ENCODE measurements around the gene KRT81. TPM values are rescaled to one million over a fixed set of nuclear protein-coding genes. Genes with fewer than 3 reads are reported as not detected.
"Not testable (repeated sequence)": the region's sequence is repeated elsewhere in the genome, so short reads cannot be mapped to it uniquely, and the experiment has no call there.

KRT81 gene
- total and polyA plus RNA-seq, 7 donors, result 0.03 to 0.14 TPM; not detected in 5

DNA sequence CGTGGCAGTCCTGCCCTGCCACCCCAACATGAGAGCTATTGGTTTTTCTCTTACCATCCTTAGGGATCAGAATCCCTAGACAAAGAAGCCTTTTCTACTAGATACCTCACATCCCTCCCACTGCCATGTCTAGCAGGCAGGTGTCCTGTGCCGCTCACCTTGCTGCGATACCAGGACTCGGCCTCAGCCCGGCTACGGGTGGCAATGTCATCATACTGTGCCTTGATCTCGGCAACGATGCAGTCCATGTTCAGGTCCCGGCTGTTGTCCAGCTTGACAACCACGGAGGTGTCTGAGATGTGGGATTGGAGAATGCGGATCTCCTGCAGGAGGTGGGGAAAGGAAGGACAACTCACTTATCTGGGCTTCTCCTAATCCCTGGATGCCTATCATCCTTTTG, 25.4 kb upstream of the KRT81 start:
- H3K27me3 ChIP-seq (ENCODE audit: insufficient read depth in 3 of 3, low read length in 2 of 3), result peaks cover 0 to 30% (median 0%) of the 10 kb centered on the region in 3 donors

DNA sequence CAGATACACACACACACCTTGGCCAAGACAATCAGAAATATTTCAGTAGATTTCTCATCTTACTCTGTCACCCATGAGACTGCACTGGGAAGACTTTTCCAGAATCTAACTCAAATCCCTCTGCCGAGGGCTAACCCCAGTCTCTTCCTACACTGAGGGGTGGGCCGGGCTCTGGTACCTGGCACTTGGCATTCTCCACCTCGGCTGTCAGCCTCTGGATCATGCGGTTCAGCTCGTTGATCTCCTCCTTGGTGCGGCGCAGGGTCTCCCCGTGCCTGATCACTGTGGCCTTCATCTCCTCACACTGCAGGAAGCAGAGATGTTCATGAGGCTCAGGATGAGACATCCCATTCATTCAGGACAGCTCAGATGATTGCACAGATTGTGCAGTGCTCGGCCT, 25.0 kb upstream of the KRT81 start:
- Histone ChIP-seq H3K36me3 (ENCODE audit: insufficient read depth in 1 of 2, low read depth in 1 of 2) (no peaks in the 10 kb centered on the region), H3K4me3 (no peak overlapping the region), H3K27me3 (ENCODE audit: insufficient read depth in 3 of 3, low read length in 2 of 3) (peaks cover 0 to 26% (median 0%) of the 10 kb centered on the region in 3 donors), H3K4me1 (no peaks in the 10 kb centered on the region), H3K27ac (no peak overlapping the region), H3K9me3 (no peaks in the 10 kb centered on the region)
- DNase-seq, result no peak
- ATAC-seq, result no peak
- TF ChIP-seq, protein P1, sequence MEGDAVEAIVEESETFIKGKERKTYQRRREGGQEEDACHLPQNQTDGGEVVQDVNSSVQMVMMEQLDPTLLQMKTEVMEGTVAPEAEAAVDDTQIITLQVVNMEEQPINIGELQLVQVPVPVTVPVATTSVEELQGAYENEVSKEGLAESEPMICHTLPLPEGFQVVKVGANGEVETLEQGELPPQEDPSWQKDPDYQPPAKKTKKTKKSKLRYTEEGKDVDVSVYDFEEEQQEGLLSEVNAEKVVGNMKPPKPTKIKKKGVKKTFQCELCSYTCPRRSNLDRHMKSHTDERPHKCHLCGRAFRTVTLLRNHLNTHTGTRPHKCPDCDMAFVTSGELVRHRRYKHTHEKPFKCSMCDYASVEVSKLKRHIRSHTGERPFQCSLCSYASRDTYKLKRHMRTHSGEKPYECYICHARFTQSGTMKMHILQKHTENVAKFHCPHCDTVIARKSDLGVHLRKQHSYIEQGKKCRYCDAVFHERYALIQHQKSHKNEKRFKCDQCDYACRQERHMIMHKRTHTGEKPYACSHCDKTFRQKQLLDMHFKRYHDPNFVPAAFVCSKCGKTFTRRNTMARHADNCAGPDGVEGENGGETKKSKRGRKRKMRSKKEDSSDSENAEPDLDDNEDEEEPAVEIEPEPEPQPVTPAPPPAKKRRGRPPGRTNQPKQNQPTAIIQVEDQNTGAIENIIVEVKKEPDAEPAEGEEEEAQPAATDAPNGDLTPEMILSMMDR (IDR thresholded peaks at IDR 0.05), result no peak
- intact Hi-C loops (cut with DNase I), result no loop called here
- 85 to 96% (median 92%) methylated on average over 9 of the region's 9 CpGs for WGBS, 3 donors

More for the DNA sequence above, 25.4 kb upstream of the KRT81 start:
- DNase-seq, result no peak
- intact Hi-C loops (cut with DNase I), result no loop called here
- Histone ChIP-seq H3K9me3 (no peaks in the 10 kb centered on the region), H3K4me3 (no peak overlapping the region), H3K36me3 (ENCODE audit: insufficient read depth in 1 of 2, low read depth in 1 of 2) (no peaks in the 10 kb centered on the region), H3K27ac (no peak overlapping the region), H3K4me1 (no peaks in the 10 kb centered on the region)
- no peak for ATAC-seq
- 87 to 98% (median 96%) methylated on average over 11 of the region's 11 CpGs for WGBS, 3 donors
- TF ChIP-seq, protein P1 (IDR thresholded peaks at IDR 0.05), result no peak

DNA sequence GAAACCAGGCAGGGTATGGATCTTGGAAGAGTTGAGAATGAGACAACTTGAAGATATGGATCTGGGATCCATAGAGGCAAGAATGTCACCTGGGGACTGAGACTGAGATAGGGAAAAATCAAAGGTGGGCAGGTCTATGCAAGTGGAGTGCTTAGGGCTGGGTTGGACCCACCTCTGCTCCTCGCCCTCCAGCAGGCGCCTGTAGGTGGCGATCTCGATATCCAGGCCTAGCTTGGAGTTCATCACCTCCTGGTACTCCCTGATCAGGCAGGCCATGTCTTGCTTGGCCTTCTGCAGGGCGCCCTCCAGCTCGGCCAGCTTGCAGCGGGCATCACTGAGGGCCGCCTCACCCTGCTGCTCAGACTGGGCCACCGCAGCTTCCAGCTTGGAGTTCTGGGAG, 24.4 kb upstream of the KRT81 start:
- H3K4me3 ChIP-seq; H3K27ac ChIP-seq; ATAC-seq; intact Hi-C loops (cut with DNase I); DNase-seq; H3K9me3 ChIP-seq; H3K36me3 ChIP-seq (ENCODE audit: insufficient read depth in 1 of 2, low read depth in 1 of 2); H3K4me1 ChIP-seq: not testable (repeated sequence)
- peaks cover 0 to 20% (median 0%) of the 10 kb centered on the region in 3 donors for H3K27me3 ChIP-seq (ENCODE audit: insufficient read depth in 3 of 3, low read length in 2 of 3)
- 61 to 75% (median 65%) methylated on average over 8 to 9 of the region's 9 CpGs for WGBS, 3 donors

DNA sequence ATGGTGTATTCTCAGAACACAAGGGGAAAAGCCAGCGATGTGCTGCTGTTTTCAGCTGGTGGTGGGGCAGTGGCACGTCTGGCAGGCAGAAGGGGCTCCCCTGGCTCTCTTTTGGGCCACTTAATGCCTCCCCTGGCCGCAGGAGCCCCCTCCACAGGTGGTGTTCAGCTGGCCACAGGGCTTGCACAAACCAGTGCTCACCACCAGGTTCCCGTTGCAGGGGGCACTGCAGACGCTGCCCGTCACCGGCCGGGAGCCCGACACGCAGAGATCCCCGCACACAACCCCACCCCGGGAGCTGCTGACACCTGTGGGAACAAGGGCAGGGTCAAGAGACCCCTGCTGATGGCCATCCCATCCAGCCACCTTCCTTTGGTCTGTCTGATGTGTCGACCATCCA, 23.2 kb upstream of the KRT81 start:
- no peak overlapping the region for H3K4me3 ChIP-seq
- 83 to 89% (median 85%) methylated on average over 12 to 13 of the region's 13 CpGs for WGBS, 3 donors
- no peaks in the 10 kb centered on the region for H3K4me1 ChIP-seq
- DNase-seq (no peak), ATAC-seq (no peak)
- intact Hi-C loops (cut with DNase I), result no loop called here
- TF ChIP-seq, protein P1 (IDR thresholded peaks at IDR 0.05), result no peak
- peaks cover 0 to 8% (median 0%) of the 10 kb centered on the region in 3 donors for H3K27me3 ChIP-seq (ENCODE audit: insufficient read depth in 3 of 3, low read length in 2 of 3)
- no peak overlapping the region for H3K27ac ChIP-seq
- H3K9me3 ChIP-seq, result no peaks in the 10 kb centered on the region
- no peaks in the 10 kb centered on the region for H3K36me3 ChIP-seq (ENCODE audit: insufficient read depth in 1 of 2, low read depth in 1 of 2)

DNA sequence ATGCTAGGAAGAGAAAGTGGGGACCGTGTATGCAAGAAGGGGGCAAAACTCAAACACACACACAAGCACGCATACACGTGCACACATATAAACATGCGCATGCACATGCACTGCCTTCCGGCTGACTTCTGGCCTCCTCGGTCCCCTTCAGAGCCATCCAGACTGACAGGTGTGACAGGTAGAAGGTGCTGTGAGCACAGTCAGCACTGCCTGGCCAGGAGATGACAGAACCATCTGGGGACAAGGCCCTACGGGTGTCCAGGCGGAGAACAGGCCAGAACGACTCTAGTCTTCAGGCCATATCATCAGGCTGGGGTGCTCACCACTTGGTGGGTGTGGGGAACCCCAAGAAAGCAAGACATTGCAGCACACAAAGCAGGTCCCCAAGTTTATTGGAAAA, 22.6 kb upstream of the KRT81 start:
- Histone ChIP-seq H3K36me3 (ENCODE audit: insufficient read depth in 1 of 2, low read depth in 1 of 2) (no peaks in the 10 kb centered on the region), H3K4me3 (no peak overlapping the region), H3K27ac (no peak overlapping the region), H3K9me3 (no peaks in the 10 kb centered on the region), H3K4me1 (peaks cover under 1% of the 10 kb centered on the region), H3K27me3 (ENCODE audit: insufficient read depth in 3 of 3, low read length in 2 of 3) (peaks cover 0 to 4% (median 0%) of the 10 kb centered on the region in 3 donors)
- WGBS, 3 donors, result 87 to 94% (median 91%) methylated on average over 9 of the region's 9 CpGs
- intact Hi-C loops (cut with DNase I), result no loop called here
- ATAC-seq (no peak), DNase-seq (no peak)
- TF ChIP-seq, protein P1 (IDR thresholded peaks at IDR 0.05), result no peak
